ENCODE data around the gene IFNGR1. TPM values are rescaled to one million over a fixed set of nuclear protein-coding genes. Genes with fewer than 3 reads are reported as not detected.

IFNGR1 gene
- total RNA-seq, 6 experiments from 2014 or later, result 25.8 to 88.8 (median 37.4) TPM

DNA sequence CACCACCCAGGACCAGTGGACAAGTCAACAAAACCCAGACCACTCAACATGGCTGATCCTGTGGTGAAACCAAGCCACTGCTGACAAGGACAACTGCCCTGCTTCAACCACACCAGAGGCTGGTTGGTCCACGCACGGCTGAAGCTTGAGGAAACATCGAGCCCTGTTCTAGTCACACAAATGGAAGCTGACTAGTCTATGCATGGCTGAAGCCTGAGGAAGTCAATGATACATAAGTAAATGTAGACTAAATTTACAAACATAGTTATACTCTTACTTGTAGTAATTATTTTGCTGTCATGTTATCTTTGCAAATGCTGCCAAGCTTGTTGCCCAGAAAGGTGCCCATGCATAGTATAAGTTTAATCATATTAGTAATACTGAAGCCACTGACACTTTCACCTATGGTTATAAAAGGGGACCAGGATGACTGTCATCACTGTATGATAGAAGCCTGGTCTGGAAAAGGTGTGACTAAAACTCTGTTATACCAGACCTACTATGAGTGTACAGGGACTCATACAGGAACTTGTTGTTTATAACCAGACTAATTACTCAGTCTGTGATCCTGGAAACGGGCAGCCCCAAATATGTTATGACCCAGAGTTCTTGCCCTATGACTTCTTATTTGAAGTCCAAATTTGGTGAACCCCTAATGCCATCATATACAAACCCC, 51.3 kb downstream of the IFNGR1 start:
- H3K27ac ChIP-seq, result no peak overlapping the region
- H3K36me3 ChIP-seq, result no peaks in the 10 kb centered on the region
- 75% methylated on average over 1 of the region's 4 CpGs for WGBS (ENCODE audit: insufficient coverage, low coverage, low lambda C conversion rate, missing lambda C conversion rate)
- intact Hi-C loops (cut with DNase I), result loop anchor here (10.0 kb wide), 1 partner anchor 73 kb away; no protein-coding TSS in a partner anchor
- H3K4me1 ChIP-seq, result no peaks in the 10 kb centered on the region
- H3K4me3 ChIP-seq, result no peak overlapping the region
- H3K9me3 ChIP-seq, result no peaks in the 10 kb centered on the region
- no peak for ATAC-seq
- TF ChIP-seq, protein P1, sequence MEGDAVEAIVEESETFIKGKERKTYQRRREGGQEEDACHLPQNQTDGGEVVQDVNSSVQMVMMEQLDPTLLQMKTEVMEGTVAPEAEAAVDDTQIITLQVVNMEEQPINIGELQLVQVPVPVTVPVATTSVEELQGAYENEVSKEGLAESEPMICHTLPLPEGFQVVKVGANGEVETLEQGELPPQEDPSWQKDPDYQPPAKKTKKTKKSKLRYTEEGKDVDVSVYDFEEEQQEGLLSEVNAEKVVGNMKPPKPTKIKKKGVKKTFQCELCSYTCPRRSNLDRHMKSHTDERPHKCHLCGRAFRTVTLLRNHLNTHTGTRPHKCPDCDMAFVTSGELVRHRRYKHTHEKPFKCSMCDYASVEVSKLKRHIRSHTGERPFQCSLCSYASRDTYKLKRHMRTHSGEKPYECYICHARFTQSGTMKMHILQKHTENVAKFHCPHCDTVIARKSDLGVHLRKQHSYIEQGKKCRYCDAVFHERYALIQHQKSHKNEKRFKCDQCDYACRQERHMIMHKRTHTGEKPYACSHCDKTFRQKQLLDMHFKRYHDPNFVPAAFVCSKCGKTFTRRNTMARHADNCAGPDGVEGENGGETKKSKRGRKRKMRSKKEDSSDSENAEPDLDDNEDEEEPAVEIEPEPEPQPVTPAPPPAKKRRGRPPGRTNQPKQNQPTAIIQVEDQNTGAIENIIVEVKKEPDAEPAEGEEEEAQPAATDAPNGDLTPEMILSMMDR (IDR thresholded peaks at IDR 0.05), result no peak
- no peak for TF ChIP-seq POLR2A (IDR thresholded peaks at IDR 0.05)
- H3K27me3 ChIP-seq, result no peaks in the 10 kb centered on the region
- no peak for DNase-seq

DNA sequence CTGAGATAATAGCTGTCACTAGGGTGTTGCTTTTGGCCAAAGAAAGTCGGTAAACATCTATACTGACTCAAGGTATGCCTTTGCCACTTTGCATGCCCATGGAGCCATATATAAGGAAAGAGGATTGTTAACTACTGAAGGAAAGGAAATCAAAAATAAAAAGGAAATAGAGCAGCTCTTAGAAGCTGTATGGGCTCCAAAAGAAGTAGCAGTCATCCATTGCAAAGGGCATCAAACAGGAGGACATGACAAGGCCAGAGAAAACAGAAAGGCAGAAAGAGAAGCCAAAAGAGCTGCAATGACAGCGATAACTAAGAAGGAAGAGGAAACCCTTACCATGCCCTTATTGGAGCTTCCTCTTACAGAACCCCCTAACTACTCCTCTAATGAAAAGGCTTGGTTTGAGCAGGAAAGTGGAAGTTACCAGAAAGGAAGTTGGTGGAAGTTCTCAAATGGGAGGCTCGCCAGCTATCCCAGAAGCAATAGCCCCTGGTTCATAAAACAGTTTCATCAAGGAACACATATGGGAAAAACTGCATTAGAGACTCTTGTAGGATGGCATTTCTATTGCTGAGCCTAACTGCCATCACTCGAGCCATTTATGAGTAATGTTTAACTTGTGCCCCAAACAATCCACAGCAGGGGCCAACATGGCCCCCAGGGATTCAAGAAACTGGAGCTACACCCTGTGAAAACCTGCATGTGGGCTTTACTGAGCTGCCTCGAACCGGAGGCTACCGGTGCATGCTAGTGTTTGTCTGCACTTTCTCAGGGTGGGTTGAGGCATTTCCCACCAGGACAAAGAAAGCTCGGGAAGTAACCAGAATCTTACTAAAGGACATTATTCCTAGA, 52.7 kb downstream of the IFNGR1 start:
- WGBS (ENCODE audit: insufficient coverage, low coverage, low lambda C conversion rate, missing lambda C conversion rate), result 64% methylated on average over 8 of the region's 8 CpGs
- Histone ChIP-seq H3K27ac (no peak overlapping the region), H3K4me1 (no peaks in the 10 kb centered on the region), H3K9me3 (no peaks in the 10 kb centered on the region), H3K36me3 (no peaks in the 10 kb centered on the region), H3K27me3 (no peaks in the 10 kb centered on the region), H3K4me3 (no peak overlapping the region)
- TF ChIP-seq, protein P1 (IDR thresholded peaks at IDR 0.05), result no peak
- no peak for TF ChIP-seq POLR2A (IDR thresholded peaks at IDR 0.05)
- peak; percentile 35 to 60 (median 50) for ATAC-seq
- no peak for DNase-seq
- intact Hi-C loops (cut with DNase I), result loop anchor here (10.0 kb wide), 1 partner anchor 72 kb away; no protein-coding TSS in a partner anchor

DNA sequence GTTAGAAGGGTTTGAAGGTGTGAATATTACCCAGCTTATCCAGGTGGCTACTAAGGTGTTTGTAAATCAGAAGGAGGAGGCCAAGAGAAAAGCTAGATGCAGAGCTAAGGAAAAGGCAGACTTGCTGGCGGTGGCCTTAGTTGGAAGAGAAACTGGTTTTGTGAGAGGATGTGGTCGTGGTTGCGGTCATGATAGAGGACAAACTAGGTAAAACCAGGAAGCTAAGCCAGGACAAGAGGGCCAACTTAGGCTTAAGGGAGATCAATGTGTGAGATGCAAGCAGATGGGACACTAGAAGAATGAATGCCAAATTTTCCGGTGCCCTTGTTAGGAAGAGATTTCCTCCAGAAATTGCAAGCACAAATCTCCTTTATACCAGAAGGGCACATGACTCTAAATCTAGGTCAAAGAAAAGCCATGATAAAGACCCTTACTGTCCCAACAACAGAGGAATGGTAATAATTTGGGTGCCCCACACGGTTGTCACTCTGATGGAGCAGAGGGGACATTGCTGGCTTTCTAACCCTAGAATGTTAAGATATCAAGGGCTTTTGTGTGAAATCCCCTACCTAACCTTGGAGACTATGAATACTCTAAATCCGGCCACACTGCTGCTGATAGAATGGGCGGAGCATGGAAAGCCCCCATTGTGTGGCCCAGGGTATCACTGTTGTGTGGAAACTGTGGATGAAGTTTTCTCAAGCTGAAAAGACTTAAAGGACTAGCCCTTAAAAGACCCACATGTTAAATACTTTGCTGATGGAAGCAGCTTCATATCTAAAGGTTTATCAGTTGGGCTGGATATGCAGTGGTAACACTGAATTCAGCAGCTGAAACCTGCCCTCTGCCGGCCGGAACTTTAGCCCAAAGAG, 53.6 kb downstream of the IFNGR1 start:
- Histone ChIP-seq H3K36me3 (no peaks in the 10 kb centered on the region), H3K9me3 (no peaks in the 10 kb centered on the region), H3K27me3 (no peaks in the 10 kb centered on the region), H3K27ac (no peak overlapping the region), H3K4me3 (no peak overlapping the region), H3K4me1 (no peaks in the 10 kb centered on the region)
- WGBS (ENCODE audit: insufficient coverage, low coverage, low lambda C conversion rate, missing lambda C conversion rate), result 51% methylated on average over 8 of the region's 9 CpGs
- DNase-seq, result peak in 2 of 3 donors; percentile 51 to 72
- intact Hi-C loops (cut with DNase I), result loop anchor here (10.0 kb wide), 1 partner anchor 71 kb away; no protein-coding TSS in a partner anchor
- peak; percentile 68 to 87 (median 80) for ATAC-seq
- TF ChIP-seq, protein P1 (IDR thresholded peaks at IDR 0.05), result peak; percentile 46 to 68 (median 58)
- TF ChIP-seq POLR2A (IDR thresholded peaks at IDR 0.05), result no peak

DNA sequence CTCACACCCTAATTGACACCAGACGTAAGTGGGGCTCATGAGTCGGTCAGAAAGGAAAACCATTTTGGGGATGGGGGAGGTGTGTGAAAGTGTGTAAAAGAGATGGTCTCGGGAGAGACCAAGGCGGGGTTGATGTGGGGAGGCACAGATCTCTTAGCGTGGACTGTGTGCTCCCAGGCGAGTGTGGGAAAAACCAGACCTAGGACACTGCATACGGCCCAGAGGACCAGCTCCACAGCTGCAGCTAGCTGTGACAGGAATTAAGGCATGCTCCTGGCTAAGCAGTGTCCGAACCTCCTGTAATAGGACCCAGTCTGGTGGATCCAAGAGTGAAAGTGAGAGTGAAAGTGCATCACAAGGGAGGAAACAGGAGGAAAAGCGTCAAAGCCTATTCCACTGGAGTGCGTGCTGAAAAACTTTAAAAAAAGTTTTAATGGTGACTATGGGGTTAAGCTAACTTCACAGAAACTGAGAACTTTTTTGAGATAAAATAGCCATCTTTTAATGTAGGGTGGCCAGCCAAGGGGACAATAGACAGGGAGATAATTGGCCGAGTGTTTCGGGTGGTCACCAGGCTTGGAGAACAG, 55.4 kb downstream of the IFNGR1 start:
- 75% methylated on average over 10 of the region's 12 CpGs for WGBS (ENCODE audit: insufficient coverage, low coverage, low lambda C conversion rate, missing lambda C conversion rate)
- DNase-seq (no peak), ATAC-seq (no peak)
- H3K4me1 ChIP-seq, result no peaks in the 10 kb centered on the region
- no peak overlapping the region for H3K27ac ChIP-seq
- H3K27me3 ChIP-seq, result no peaks in the 10 kb centered on the region
- no peak overlapping the region for H3K4me3 ChIP-seq
- intact Hi-C loops (cut with DNase I), result loop anchor here (10.0 kb wide), 1 partner anchor 69 kb away; no protein-coding TSS in a partner anchor
- no peak for TF ChIP-seq POLR2A (IDR thresholded peaks at IDR 0.05)
- TF ChIP-seq, protein P1 (IDR thresholded peaks at IDR 0.05), result no peak
- H3K9me3 ChIP-seq, result no peaks in the 10 kb centered on the region
- no peaks in the 10 kb centered on the region for H3K36me3 ChIP-seq

Data from right lobe of liver (tissue), 6 donors.